Raji (cell line): ENCODE results near the gene TCF25.

Experiments
- POLR2A ChIP-seq: IDR thresholded peaks from 2 replicates; pipeline ENCODE4 v1.6.1; 2011; ENCODE audit warnings: low read depth, low read length, control low read depth; ENCODE audit not compliant: insufficient read depth

TCF25 gene

DNA sequence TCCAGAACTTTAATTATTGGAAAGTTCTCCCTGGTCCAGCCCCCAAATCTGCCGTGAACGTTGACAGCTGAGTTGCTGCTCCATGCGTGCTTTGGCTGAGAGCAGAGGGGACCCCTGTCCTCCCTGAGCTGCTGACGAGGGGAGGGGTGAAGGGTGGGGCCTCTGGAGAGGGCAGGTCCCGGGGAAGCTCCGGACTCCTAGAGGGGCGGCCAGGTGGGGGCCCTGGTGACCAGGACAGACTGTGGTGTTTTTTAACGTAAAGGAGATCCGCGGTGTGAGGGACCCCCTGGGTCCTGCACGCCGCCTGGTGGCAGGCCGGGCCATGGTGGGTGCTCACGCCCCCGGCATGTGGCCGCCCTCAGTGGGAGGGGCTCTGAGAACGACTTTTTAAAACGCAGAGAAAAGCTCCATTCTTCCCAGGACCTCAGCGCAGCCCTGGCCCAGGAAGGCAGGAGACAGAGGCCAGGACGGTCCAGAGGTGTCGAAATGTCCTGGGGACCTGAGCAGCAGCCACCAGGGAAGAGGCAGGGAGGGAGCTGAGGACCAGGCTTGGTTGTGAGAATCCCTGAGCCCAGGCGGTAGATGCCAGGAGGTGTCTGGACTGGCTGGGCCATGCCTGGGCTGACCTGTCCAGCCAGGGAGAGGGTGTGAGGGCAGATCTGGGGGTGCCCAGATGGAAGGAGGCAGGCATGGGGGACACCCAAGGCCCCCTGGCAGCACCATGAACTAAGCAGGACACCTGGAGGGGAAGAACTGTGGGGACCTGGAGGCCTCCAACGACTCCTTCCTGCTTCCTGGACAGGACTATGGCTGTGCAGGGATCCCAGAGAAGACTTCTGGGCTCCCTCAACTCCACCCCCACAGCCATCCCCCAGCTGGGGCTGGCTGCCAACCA lies 45.3 kb downstream of the TCF25 start, which contains the start of gene MC1R:
MC1R (plus strand) TSS at position 410 of the 895 bp plus-strand sequence; CDS start at position 807, 397 bp downstream.
- no peak for TF ChIP-seq POLR2A

DNA sequence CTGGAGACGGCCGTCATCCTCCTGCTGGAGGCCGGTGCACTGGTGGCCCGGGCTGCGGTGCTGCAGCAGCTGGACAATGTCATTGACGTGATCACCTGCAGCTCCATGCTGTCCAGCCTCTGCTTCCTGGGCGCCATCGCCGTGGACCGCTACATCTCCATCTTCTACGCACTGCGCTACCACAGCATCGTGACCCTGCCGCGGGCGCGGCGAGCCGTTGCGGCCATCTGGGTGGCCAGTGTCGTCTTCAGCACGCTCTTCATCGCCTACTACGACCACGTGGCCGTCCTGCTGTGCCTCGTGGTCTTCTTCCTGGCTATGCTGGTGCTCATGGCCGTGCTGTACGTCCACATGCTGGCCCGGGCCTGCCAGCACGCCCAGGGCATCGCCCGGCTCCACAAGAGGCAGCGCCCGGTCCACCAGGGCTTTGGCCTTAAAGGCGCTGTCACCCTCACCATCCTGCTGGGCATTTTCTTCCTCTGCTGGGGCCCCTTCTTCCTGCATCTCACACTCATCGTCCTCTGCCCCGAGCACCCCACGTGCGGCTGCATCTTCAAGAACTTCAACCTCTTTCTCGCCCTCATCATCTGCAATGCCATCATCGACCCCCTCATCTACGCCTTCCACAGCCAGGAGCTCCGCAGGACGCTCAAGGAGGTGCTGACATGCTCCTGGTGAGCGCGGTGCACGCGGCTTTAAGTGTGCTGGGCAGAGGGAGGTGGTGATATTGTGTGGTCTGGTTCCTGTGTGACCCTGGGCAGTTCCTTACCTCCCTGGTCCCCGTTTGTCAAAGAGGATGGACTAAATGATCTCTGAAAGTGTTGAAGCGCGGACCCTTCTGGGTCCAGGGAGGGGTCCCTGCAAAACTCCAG lies 46.4 kb downstream of the TCF25 start:
- TF ChIP-seq POLR2A: no peak

DNA sequence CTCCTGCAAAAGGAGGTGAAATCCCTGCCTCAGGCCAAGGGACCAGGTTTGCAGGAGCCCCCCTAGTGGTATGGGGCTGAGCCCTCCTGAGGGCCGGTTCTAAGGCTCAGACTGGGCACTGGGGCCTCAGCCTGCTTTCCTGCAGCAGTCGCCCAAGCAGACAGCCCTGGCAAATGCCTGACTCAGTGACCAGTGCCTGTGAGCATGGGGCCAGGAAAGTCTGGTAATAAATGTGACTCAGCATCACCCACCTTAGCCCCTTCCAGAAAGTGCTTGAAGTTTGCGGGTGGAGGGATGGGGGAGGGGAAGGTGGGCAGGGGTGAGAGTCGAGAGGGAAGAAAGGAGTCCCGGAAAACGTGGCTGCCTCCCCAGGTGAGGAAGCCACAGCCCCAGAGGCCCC lies 47.3 kb downstream of the TCF25 start:
- TF ChIP-seq POLR2A: no peak

DNA sequence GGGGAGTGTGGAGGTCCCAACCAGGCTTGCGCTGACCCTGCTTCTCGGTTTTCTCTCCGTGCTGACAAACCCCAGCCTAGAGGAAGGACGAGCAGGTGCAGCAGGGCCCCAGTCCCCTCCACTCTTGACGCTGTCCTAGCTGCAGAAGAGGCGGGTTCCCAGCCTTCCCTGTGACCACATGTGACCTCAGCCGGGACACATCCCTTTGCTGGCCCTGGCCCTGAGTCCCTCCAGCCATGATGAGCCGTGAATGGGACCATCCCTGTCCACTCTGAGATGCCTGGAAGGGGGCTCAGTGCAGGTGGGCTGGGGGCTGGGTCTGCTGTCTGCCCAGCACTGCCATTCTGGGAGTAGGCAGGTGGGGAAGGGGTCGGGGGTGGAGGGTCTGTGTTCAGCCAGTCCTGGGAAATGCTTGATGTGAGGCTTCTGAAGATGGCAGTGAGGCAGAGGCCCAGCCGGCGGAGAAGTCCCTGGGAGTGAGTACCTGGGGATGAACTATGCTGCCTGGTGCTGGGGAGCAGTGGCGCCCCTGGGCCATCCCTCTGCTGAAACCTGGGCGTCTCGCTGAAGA lies 47.8 kb downstream of the TCF25 start:
- no peak for TF ChIP-seq POLR2A

DNA sequence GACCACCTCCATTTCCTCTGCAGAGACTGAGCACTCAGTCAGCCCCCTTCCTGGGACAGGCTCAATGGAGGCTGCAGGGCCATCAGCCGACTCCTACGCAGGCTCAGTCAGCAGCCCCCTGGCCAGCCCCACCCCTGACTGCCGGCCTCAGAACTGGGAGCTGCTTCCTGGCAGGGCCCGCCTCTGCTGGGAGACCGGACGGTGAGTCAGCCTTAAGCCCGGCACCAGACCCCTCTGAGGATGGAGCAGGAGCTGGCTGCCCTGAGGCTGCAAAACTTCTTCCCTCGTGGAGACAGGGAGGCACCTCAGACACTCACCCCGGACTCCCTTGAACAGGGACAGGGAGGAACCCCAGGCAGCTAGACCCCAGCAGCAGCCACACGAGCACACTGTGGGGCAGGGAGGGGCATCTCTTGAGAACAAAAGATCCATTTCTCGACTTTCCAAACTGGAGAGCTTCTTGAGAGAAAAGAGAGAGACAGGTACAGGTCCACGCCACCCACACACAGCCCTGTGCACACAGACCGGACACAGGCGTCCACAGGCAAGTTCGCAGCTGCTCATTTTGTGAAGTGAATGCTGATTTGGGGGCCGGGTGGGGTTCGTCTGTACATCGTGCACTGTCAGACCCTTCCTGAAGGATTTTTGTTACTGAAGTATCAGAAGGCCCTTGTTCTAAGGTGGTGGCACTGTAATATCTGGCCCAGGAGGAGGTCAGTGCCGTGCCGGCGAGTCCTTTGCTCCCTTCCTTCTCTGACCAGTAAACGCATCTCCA lies 48.5 kb downstream of the TCF25 start:
- no peak for TF ChIP-seq POLR2A

DNA sequence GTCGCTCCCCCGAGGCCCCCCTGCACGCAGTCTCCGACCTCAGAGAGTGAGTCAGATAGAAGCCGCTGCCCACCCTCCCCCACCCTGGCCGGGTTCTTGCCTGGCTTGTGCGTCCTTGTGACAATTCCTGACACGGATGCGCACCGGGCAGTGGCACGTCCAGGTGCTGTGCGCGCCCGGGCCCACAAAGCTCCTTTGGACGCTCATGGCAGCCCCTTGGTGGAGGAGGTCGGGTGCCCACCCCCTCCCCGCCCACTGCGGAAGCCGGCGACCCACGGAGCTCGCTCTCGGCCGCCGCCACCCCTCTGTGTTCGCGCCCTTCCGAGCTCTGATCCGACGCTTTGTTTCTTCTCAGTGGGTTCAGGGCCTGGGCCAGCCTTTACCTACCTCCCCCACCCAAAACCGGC lies 49.1 kb downstream of the TCF25 start:
- no peak for TF ChIP-seq POLR2A

DNA sequence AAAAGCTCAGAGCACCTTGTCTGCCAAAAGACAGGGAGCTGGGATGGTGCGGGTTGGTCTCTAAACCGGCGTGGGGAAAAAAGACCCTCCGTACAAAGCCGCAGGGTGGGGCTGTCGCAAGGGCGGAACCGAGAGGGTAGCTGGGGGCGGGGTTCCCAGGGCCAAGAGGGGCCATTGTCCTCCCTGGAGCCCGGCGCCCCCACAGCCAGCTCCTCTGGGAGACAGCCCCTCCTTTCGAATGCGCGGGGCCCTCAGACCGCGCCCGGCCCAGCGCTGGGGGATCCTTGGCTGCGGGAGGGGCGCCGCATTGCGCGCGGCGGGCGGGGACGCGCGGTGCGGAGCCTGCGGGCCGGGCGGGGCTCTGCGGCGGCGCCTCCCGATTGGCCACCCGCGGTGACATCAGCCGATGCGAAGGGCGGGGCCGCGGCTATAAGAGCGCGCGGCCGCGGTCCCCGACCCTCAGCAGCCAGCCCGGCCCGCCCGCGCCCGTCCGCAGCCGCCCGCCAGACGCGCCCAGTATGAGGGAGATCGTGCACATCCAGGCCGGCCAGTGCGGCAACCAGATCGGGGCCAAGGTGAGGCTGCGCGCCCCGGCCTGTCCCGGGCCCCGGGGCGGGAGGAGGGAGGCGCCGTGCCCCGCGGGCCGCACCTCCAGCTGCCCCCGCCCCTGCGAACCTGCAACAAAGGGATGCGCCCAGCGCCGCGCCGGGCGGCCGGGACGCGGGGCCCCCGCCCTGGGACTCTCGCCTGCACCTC lies 49.7 kb downstream of the TCF25 start, which contains the start of gene TUBB3:
TUBB3 (plus strand) TSS at position 459 of the 756 bp plus-strand sequence; CDS start at position 519, 60 bp downstream.
- TF ChIP-seq POLR2A: peak; percentile 87

DNA sequence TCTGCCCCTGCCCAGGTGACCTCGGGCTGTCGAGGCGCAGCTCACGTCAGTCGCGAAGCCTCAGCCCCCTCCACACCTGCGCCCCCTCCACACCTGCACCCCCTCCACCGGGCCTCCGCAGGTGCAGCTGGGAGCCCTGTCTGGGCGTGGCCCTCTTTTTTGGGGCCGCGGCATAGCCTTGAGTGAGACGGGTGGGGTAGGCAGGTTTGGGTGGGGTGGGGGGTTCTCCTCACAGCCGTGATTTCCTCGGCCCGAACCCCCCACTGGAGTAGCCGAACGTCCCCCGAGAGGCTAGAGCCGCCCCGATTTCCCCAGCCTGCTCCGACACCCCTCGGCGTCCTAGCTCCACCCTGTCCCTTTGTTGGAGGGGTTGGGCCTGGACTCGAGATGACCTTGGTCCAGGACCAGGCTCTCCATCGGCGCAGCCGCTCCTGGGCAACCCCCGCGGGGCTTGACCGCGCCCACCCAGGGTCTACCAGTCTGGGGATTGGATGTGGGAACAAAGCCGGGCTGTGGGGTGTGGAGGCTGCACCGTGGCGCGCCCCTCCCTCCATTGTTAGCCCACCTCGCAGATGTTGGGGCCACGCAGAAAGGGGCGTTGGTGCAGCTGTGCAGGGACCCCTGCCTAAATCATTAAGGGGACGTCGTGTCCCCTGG lies 50.4 kb downstream of the TCF25 start:
- TF ChIP-seq POLR2A: no peak

DNA sequence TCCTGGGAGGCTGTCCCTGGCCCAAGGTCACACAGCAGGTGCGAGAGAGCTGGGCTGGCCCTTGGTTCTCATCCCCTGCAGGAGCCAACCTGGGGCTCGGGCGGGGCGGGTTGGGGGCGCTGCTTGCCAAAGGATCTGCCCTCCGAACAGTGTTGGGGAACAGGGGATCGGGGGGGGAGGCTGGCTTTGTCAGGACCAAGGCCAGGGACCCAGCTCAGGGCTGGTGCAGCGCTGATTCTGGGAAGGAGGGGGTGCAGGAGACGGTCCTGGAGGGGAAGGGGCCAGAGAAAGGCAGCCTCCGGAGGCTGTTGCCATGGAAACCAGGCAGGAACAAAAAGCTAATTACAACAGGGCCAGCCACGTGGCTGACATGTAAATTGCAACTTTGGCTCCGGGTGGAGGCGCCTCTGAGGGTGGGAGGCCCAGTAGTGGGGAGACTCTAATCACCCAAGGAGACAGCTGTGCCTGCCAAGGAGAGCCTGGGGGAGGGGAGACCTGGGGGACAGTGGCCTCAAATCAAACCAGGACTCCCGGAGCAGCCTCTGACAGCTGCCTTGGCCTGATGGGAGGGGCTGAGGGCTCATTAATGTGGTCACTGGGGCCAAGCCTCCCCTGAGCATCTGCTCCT lies 51.0 kb downstream of the TCF25 start:
- 0 out of 2 replicates have a peak, but pooled peaks have one; percentile 19 for TF ChIP-seq POLR2A

DNA sequence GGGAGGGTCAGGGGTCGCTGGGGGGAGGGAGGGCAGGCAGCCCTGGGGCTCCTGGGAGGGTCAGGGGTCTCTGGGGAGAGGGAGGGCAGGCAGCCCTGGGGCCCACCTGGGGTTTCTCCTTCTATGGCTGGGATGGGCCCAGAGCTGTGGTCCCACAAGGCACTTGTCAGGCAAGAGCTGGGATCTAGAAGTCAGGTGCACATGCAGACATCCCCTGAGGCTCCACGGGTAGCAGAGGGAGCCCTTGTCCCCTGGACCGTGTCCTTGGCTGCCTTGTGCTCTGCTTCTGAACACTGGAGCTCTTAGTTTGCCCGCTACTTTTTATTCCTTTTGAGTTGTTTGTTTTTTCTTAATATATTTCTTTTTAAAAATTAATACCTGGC lies 51.5 kb downstream of the TCF25 start:
- TF ChIP-seq POLR2A: no peak

DNA sequence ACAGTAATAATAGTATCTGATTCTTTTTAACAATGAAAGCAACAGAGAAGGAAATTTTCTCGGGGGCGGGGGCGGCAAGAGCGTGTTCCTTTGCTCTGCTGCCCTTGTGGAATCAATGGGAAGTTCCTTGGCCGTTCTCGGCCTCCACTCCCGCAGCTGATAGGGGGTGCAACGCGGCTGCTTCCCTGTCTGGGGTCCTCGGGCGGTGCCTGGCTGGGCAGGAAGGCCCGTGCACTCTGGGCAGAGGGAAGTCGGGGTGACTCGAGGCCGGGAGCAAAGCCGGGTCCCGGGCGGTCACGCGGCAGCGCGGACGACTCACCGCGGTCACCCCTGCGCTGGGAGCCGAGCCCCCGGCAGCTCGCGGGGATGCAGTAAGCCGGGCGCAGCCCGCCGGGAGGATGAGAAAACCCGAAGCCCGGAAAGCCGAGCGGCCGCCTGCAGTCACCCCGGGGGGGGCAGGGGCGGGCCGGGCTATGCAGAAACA lies 52.2 kb downstream of the TCF25 start:
- TF ChIP-seq POLR2A: no peak

DNA sequence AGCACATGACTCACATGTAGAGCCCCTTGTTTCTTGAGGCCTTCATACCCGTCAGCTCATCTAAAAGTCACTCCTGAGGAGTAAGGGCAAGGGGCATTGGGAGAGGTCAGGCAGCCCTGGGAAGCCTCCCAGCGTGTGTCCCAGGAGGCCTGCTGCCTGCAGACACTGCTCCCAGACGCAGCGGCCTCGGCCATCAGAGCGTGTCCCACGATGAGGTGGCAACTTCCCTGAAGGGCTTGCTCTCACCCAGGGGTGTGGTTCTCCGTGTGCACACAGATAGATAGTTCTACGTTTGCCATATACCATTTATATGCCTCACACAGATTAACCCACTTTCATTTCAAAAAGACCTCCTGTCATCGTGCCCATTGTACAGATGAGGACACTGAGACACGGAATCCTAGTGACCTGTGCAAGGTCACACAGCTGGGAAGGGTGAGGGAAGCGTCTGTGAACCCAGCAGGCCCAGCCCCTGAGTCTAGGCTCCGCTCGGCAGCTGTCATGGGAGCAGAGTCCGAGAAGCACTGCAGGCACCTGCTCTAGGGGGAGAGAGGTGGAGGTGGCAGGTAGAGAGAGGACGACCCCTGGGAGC lies 58.0 kb downstream of the TCF25 start:
- no peak for TF ChIP-seq POLR2A
